GM18909 (cell line): ENCODE measurements around the gene TRABD2B.

ENCODE experiments used
- ATAC-seq: cut with Tn5 transposase; IDR thresholded peaks from one replicate; pipeline ENCODE4 v1.9.1; 2021; ENCODE audit warnings: mild to moderate bottlenecking; ENCODE audit not compliant: unreplicated experiment, poor library complexity

The TRABD2B gene

GRCh38 chr1:47997289-47998200 is at the start of gene TRABD2B:
Gene TRABD2B, minus strand, starts transcription at chr1:47997385.
- peak; percentile 87 for ATAC-seq

- ATAC-seq = no peak
These were observed 47.1 kb upstream of the TRABD2B start for GRCh38 chr1:48044311-48044710.

GRCh38 chr1:48043622-48044021 is 46.4 kb upstream of the TRABD2B start:
- ATAC-seq = no peak

GRCh38 chr1:48040154-48040553 is 43.0 kb upstream of the TRABD2B start:
- no peak for ATAC-seq

- no peak for ATAC-seq
These were observed 42.2 kb upstream of the TRABD2B start for GRCh38 chr1:48039088-48040054.

GRCh38 chr1:48038270-48038767 is 41.1 kb upstream of the TRABD2B start:
- ATAC-seq = no peak

- no peak for ATAC-seq
These were observed 39.6 kb upstream of the TRABD2B start for GRCh38 chr1:48036710-48037355.

- no peak for ATAC-seq
These were observed 38.4 kb upstream of the TRABD2B start for GRCh38 chr1:48035371-48036141.

GRCh38 chr1:48033495-48034045 is 36.4 kb upstream of the TRABD2B start:
- no peak for ATAC-seq

- no peak for ATAC-seq
These were observed 34.5 kb upstream of the TRABD2B start for GRCh38 chr1:48031676-48032075.

- no peak for ATAC-seq
These were observed 33.6 kb upstream of the TRABD2B start for GRCh38 chr1:48030696-48031365.

GRCh38 chr1:48030211-48030610 is 33.0 kb upstream of the TRABD2B start:
- ATAC-seq = no peak

GRCh38 chr1:48028218-48029069 is 31.3 kb upstream of the TRABD2B start:
- ATAC-seq = no peak

GRCh38 chr1:48027533-48027835 is 30.3 kb upstream of the TRABD2B start:
- no peak for ATAC-seq

GRCh38 chr1:48026701-48027532 is 29.7 kb upstream of the TRABD2B start:
- no peak for ATAC-seq

- ATAC-seq = no peak
These were observed 29.1 kb upstream of the TRABD2B start for GRCh38 chr1:48026275-48026674.

GRCh38 chr1:48025076-48025475 is 27.9 kb upstream of the TRABD2B start:
- ATAC-seq = no peak
